ENCODE data around the gene PLBD1.

The PLBD1 gene

GRCh38 chr12:14588571-14588970, 20.9 kb upstream of the PLBD1 start:
- FAIRE-seq = no peak
- DNase-seq (ENCODE audit: insufficient read length, low spot score) = no peak
- TF ChIP-seq, protein P1, sequence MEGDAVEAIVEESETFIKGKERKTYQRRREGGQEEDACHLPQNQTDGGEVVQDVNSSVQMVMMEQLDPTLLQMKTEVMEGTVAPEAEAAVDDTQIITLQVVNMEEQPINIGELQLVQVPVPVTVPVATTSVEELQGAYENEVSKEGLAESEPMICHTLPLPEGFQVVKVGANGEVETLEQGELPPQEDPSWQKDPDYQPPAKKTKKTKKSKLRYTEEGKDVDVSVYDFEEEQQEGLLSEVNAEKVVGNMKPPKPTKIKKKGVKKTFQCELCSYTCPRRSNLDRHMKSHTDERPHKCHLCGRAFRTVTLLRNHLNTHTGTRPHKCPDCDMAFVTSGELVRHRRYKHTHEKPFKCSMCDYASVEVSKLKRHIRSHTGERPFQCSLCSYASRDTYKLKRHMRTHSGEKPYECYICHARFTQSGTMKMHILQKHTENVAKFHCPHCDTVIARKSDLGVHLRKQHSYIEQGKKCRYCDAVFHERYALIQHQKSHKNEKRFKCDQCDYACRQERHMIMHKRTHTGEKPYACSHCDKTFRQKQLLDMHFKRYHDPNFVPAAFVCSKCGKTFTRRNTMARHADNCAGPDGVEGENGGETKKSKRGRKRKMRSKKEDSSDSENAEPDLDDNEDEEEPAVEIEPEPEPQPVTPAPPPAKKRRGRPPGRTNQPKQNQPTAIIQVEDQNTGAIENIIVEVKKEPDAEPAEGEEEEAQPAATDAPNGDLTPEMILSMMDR (IDR thresholded peaks at IDR 0.05; ENCODE audit: insufficient read depth, missing control alignments) = no peak

DNA sequence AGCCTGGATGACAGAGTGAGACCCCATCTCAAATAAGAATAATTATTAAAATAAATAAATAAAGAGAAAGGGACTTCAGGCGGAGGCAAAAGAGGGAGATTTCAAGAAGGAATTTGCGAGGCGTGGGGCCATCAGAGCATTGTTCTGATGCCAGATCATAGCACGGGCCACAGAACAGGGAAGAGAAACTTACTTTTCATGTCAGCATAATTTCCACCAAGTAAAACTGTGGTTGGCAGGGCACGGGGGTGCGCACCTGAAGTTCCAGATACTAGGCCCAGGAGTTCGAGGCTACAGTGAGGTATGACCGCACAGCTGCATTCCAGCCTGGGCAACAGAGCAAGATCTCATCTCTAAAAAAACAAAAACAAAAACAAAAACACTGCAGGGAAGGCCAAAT, 11.0 kb upstream of the PLBD1 start:
- DNase-seq (ENCODE audit: insufficient read length, low spot score) (no peak), FAIRE-seq (no peak)
- TF ChIP-seq, protein P1 (IDR thresholded peaks at IDR 0.05; ENCODE audit: insufficient read depth, missing control alignments) = no peak

GRCh38 chr12:14577344-14577743, 9.7 kb upstream of the PLBD1 start:
- FAIRE-seq = no peak
- no peak for DNase-seq (ENCODE audit: insufficient read length, low spot score)
- TF ChIP-seq, protein P1 (IDR thresholded peaks at IDR 0.05; ENCODE audit: insufficient read depth, missing control alignments) = no peak

DNA sequence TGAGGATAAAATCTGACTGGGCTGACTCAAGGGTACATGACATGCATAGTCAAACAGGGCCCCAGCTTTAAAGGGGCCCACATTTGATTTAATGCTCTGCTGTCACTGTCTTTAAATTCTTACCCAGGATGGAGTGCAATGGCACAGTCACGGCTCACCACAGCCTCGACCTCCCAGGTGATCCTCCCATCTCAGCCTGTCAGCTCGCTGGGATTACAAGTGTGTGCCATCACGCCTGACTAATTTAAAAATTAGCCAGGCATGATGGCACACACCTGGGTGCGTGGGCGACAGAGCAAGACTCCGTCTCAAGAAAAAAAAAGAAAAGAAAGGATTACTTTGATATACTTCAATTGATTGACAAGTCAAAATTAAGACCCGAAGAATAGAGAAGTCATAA, 9.2 kb upstream of the PLBD1 start:
- TF ChIP-seq, protein P1 (IDR thresholded peaks at IDR 0.05; ENCODE audit: insufficient read depth, missing control alignments) = no peak
- DNase-seq (ENCODE audit: insufficient read length, low spot score) = no peak
- no peak for FAIRE-seq

DNA sequence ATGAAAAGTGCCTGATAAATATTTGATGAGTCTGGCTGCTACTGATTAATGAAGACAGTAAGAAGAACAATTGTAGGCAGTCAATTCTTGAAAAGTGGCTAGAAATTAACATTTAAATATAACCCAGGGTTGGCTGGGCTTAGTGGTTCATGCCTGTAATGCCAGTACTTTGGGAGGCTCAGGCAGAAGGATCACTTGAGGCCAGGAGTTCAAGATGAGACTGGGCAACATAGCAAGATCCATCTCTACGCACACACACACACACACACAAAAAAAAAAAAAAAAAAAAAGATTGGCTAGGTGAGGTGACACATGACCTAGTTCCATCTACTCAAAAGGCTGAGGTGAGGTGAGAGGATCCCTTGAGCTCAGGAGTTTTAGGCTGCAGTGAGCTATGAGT, 7.9 kb upstream of the PLBD1 start:
- TF ChIP-seq, protein P1 (IDR thresholded peaks at IDR 0.05; ENCODE audit: insufficient read depth, missing control alignments) = no peak
- FAIRE-seq (no peak), DNase-seq (ENCODE audit: insufficient read length, low spot score) (no peak)

DNA sequence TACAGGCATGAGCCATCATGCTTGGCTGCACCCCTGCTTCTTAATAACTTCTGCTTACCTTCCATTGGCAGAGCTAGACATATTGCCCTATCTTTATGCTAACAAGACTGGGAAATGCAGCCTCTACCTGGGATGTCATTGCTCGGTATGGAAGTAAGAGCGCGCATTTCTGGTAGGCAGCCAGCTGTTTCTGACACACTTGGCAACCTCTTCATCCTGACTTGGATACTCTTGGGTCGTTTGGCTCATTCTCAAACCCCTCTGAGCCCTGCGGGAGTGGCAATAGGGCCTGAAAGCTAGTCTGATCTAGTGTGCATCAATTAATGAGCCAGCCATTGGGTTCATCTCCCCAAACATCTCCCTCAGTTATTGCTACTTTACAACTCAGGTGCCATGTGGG, 5.4 kb upstream of the PLBD1 start:
- no peak for DNase-seq (ENCODE audit: insufficient read length, low spot score)
- FAIRE-seq = no peak
- TF ChIP-seq, protein P1 (IDR thresholded peaks at IDR 0.05; ENCODE audit: insufficient read depth, missing control alignments) = no peak

- DNase-seq (ENCODE audit: insufficient read length, low spot score) = no peak
- FAIRE-seq = no peak
- TF ChIP-seq, protein P1 (IDR thresholded peaks at IDR 0.05; ENCODE audit: insufficient read depth, missing control alignments) = no peak
Measured at GRCh38 chr12:14572401-14572800, 4.7 kb upstream of the PLBD1 start.

Measured in D721Med (cell line).